MG63 (cell line): ENCODE data around the gene MTX1. TPM values are rescaled to one million over a fixed set of nuclear protein-coding genes. Genes with fewer than 3 reads are reported as not detected.

Experiments used
- DNase-seq: peaks from one replicate; pipeline ENCODE4 v3.0.0-alpha.2; 2020
- H3K27me3 ChIP-seq: fragments of 250-450 bp; sonication (Bioruptor Pico); 2 replicates; pipeline ENCODE4 v1.5.1; 2020; ENCODE audit warnings: mild to moderate bottlenecking, moderate library complexity
- H3K36me3 ChIP-seq: fragments of 250-450 bp; sonication (Bioruptor Pico); 2 replicates; pipeline ENCODE4 v1.5.1; 2020; ENCODE audit warnings: mild to moderate bottlenecking, moderate library complexity
- H3K4me3 ChIP-seq: fragments of 250-450 bp; sonication (Bioruptor Pico); 2 replicates; pipeline ENCODE4 v1.5.1; 2020; ENCODE audit warnings: mild to moderate bottlenecking, moderate library complexity
- H3K9me3 ChIP-seq: fragments of 250-450 bp; sonication (Bioruptor Pico); 2 replicates; pipeline ENCODE4 v1.5.1; 2020; ENCODE audit warnings: mild to moderate bottlenecking, moderate library complexity
- total RNA-seq: library from RNA; depleted of rRNA; stranded (reverse); fragments of >200 nt; shearing (Covaris generic); gene quantifications from 2 replicates; pipeline ENCODE4 v1.2.3, GENCODE V29; 2014; ENCODE audit warnings: low replicate concordance; rRNA removed

MTX1 gene
- total RNA-seq, 1 experiment from 2014 or later, result 97.2 TPM

DNA sequence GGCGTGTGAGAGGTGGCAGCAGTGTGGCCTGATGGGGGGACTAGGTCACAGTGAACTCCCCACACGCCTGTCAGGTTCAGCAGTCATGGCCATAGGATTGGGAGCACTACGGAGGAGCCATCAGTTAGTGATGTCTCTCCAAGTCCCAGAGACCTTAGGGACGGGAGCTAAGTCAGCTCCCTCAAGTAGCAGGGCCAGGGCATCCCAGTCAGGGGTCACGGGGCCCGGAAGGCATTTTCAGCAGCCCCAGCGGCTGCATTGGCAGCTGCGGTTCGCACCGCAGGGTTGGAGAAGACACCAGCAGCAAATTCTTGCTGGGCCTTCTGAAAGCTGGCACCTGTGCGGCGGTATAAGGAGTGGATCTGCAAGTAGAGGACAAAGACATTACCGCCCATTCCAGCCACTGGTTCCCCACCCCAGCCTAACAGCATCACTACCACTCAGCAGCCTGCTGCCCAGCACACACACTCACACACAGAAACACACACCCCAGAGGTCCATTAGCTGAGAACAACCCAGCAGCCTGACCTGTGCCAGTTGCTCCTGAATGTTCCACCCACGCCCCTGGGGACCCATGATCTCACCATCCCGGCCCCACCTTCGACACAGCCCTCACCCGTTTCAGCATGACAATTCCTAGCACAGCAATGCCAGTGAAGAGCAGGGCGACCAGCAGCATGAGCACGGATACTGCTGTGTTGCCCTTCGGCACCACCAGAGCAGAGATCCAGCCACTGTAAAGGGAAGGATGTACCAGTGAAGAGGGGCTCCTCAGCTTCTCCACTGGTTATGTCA is 47.8 kb downstream of the MTX1 start:
- H3K36me3 ChIP-seq, result peaks cover 51% of the 10 kb centered on the region
- peak overlapping the region; percentile 80 for H3K4me3 ChIP-seq
- no peaks in the 10 kb centered on the region for H3K27me3 ChIP-seq
- no peaks in the 10 kb centered on the region for H3K9me3 ChIP-seq
- DNase-seq, result no peak

DNA sequence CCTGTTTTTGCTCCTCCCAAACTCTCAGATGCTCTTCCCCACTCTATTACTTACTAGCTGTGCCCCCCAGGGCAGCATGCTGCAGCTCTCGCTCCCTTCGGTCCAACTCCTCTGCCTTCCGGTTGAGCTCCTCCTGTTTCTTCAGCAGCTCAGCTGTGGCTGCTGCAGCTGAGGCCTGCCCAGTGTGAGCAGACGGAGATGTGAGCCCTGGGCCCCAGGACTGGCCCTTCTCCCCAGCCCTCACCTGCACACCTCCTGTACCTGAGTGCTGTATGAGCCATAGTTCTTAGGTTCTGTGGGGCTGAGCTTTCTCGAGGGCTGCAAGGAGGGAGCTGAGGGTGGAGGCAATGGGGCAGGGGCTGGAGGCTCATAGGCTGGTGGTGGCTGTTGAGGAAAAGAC is 51.8 kb downstream of the MTX1 start:
- no peak for DNase-seq
- H3K4me3 ChIP-seq, result no peak overlapping the region
- no peaks in the 10 kb centered on the region for H3K27me3 ChIP-seq
- no peaks in the 10 kb centered on the region for H3K9me3 ChIP-seq
- H3K36me3 ChIP-seq, result peaks cover 70% of the 10 kb centered on the region

- Histone ChIP-seq H3K4me3 (peak overlapping the region; percentile 90), H3K9me3 (no peaks in the 10 kb centered on the region), H3K27me3 (no peaks in the 10 kb centered on the region), H3K36me3 (peaks cover 73% of the 10 kb centered on the region)
- no peak for DNase-seq
These were observed 53.0 kb downstream of the MTX1 start for GRCh38 chr1:155261493-155261851.

DNA sequence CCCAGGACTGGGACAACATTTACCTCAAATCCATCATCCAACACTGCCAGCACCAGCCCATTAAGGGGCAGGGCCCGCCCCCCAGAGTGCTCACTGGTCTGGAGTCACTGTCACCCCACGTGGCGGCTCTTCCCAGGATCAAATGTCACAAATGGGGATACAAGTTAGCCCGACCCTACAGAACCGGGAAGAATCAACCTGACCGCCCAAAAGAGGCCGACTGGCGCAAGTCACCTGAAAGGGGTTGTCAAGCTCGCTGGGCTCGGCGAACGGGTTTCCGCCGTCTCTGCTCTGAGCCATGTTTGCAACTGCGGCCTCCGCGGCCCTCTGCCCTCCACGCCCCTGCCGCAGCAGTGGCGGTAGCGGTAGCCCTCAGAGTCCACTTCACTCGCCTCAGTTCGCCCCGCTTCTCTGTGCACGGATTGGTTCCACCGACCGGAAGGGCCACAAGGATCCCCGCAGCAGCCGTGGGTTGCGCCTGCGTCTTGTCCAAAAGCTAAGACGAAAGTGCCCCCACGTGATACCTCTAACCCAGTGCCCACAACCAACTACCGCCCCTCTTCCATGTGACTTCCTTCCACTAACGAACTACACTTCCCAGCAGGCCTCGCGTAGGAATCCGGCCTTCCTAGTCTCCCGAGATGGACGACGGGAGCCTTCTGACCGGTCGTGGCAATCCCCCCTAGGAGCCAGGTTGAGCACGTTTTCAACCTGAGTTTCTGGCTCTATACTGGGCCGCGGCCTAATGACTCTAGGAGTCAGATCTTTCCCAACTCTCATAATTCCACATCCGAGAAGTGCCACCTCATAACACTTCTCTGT is 53.6 kb downstream of the MTX1 start, which contains the start of gene SCAMP3:
Gene SCAMP3, minus strand, starts transcription at position 509 of the 822 bp plus-strand sequence. Its CDS starts 209 bp downstream, at position 300.
- Histone ChIP-seq H3K36me3 (peaks cover 73% of the 10 kb centered on the region), H3K27me3 (no peaks in the 10 kb centered on the region), H3K4me3 (peak within 1 kb of the TSS; percentile 90), H3K9me3 (no peaks in the 10 kb centered on the region)
- peak; percentile 99 for DNase-seq

GRCh38 chr1:155263067-155263466 is 54.6 kb downstream of the MTX1 start:
- H3K27me3 ChIP-seq, result no peaks in the 10 kb centered on the region
- H3K36me3 ChIP-seq, result peaks cover 79% of the 10 kb centered on the region
- no peak for DNase-seq
- H3K9me3 ChIP-seq, result no peaks in the 10 kb centered on the region
- H3K4me3 ChIP-seq, result no peak overlapping the region

Other genes with a start within 250 kb of the MTX1 start
- 10.3 and 16.2 TPM in 2 replicates for gene PYGO2, start 246.9 kb upstream of the MTX1 start, total RNA-seq
- gene SHC1, start 237.9 kb upstream of the MTX1 start, total RNA-seq, result 140 and 175 TPM in 2 replicates
- 124 and 222 TPM in 2 replicates for gene CKS1B, start 234.0 kb upstream of the MTX1 start, total RNA-seq
- 39.6 and 49.6 TPM in 2 replicates for gene FLAD1, start 225.4 kb upstream of the MTX1 start, total RNA-seq
- not detected in 2 replicates for gene LENEP, start 215.1 kb upstream of the MTX1 start, total RNA-seq
- gene ZBTB7B, start 205.9 kb upstream of the MTX1 start, total RNA-seq, result 25.7 and 60.5 TPM in 2 replicates
- not detected in 2 replicates for gene DCST2, start 174.9 kb upstream of the MTX1 start, total RNA-seq
- gene DCST1, start 174.9 kb upstream of the MTX1 start, total RNA-seq, result not detected in 2 replicates
- 189 and 285 TPM in 2 replicates for gene ADAM15, start 157.4 kb upstream of the MTX1 start, total RNA-seq
- 12.0 and 13.0 TPM in 2 replicates for gene EFNA4, start 145.0 kb upstream of the MTX1 start, total RNA-seq
- gene EFNA3, start 129.9 kb upstream of the MTX1 start, total RNA-seq, result 0.64 and 3.0 TPM in 2 replicates
- gene EFNA1, start 80.8 kb upstream of the MTX1 start, total RNA-seq, result 0.37 and 4.1 TPM in 2 replicates
- gene SLC50A1, start 72.8 kb upstream of the MTX1 start, total RNA-seq, result 25.9 and 56.9 TPM in 2 replicates
- gene DPM3, start 68.2 kb upstream of the MTX1 start, total RNA-seq, result 48.9 TPM in 1 of 2 replicates, not detected in the other
- gene KRTCAP2, start 35.4 kb upstream of the MTX1 start, total RNA-seq, result 220 and 236 TPM in 2 replicates
- gene TRIM46, start 34.8 kb upstream of the MTX1 start, total RNA-seq, result not detected in 2 replicates
- 9.1 and 11.0 TPM in 2 replicates for gene THBS3, start 798 bp upstream of the MTX1 start, total RNA-seq
- 7.7 and 9.2 TPM in 2 replicates for gene ENTREP3, start 46.8 kb downstream of the MTX1 start, total RNA-seq
- gene SCAMP3, start 53.7 kb downstream of the MTX1 start, total RNA-seq, result 116 TPM in 2 replicates
- 21.8 and 28.3 TPM in 2 replicates for gene CLK2, start 64.8 kb downstream of the MTX1 start, total RNA-seq
- gene HCN3, start 68.8 kb downstream of the MTX1 start, total RNA-seq, result 0.10 and 1.2 TPM in 2 replicates
- gene PKLR, start 92.7 kb downstream of the MTX1 start, total RNA-seq, result not detected in 2 replicates
- 267 and 286 TPM in 2 replicates for gene FDPS, start 100.2 kb downstream of the MTX1 start, total RNA-seq
- 22.9 and 27.0 TPM in 2 replicates for gene RUSC1, start 112.2 kb downstream of the MTX1 start, total RNA-seq